GM18858 (cell line): ENCODE data around the gene UIMC1.
A peak's percentile ranks its signal among the peaks of the same experiment; 100 is the strongest.
"Not testable (repeated sequence)": the region's sequence is repeated elsewhere in the genome, so short reads cannot be mapped to it uniquely, and the experiment has no call there.

Source experiments
- ATAC-seq: cut with Tn5 transposase; IDR thresholded peaks from one replicate; pipeline ENCODE4 v1.9.1; 2021; ENCODE audit not compliant: unreplicated experiment

UIMC1 gene

DNA sequence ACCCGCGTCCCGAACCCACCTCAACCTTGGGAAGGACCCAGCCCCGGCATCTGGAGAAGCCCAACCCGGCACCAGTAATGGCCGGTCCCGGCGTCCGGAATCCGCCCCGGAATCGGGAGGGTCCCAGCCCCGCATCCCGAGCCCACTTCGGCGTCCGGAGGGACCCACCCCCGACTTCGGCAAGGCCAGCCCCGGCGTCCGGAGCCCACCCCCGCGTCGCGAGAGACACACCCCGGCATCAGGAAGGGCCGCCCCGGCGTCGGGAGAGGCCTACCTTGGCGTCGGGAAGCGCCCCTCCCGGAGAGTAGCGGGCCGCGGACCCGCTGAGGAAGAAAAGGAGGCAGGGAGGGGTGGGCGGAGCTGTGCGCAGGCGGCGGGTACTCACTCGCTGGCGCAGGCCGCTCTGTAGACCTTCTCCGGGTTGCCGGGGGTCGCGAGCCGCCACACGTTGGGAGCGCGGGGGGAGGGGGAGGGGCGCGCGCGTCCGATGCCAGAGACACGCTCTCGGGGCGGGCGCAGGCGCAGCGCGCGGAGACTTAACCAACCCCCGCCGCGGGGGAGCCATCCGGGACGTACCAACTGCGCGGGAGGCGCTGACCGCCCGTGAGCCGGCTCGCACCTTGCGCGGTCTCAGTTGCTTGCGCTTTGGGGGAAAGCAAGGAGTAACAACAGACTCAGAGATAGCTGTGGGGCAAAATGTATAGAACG lies at the start of gene UIMC1:
UIMC1 (minus strand) TSS at position 515 of the 708 bp plus-strand sequence. CDS start 24,164 bp downstream, outside the sequence.
- peak; percentile 48 for ATAC-seq

DNA sequence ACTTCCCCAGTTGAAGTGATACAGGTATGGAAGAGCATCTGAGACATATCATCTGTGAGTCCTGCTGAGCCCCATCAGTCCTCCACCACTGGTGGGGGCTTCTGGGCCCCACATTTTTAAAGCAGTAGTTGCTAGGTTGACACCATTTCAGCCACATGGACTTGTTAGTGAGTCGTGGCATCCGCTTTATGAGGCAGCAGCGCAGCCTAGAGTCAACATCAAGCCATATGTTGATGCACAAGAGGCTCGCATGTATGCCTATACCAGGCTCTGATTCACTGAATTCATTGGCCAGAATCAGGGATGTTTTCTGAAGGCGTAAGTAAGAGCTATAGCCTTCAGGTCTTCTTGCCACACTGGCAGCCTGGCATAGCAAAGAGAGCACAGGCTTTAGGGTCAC lies 42.7 kb upstream of the UIMC1 start:
- ATAC-seq = no peak

DNA sequence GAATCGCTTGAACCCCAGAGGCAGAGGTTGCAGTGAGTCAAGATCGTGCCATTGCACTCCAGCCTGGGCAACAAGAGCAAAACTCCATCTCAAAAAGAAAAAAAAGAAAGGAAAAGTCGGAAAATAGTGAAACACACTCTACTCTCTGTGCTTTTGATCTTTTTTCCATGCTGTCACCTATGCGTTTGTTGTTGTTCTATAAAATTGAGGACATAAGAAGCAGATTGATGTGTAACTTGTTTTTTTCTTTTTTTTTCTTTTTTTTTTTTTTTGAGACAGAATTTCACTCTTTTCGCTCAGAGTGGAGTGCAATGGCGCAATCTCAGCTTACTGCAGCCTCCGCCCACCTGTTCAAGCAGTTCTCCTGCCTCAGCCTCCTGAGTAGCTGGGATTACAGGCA lies 42.0 kb upstream of the UIMC1 start:
- not testable (repeated sequence) for ATAC-seq

DNA sequence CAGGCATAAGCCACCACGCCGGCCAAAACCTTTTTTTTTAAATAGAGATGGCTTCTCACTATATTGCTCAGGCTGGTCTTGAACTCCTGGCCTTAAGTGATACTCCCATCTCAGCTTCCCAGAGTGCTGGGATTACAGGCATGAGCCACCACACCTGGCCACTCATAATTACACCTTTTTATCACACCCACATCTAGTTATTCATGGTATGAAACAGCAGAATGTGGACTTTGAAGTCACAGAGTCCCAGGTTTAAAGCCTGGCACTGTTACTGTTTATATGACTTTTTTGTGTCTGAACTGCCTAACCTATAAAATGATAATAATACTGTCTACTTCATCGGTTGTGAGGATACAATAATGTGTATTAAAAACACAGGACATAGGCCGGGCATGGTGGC lies 39.1 kb upstream of the UIMC1 start:
- no peak for ATAC-seq

DNA sequence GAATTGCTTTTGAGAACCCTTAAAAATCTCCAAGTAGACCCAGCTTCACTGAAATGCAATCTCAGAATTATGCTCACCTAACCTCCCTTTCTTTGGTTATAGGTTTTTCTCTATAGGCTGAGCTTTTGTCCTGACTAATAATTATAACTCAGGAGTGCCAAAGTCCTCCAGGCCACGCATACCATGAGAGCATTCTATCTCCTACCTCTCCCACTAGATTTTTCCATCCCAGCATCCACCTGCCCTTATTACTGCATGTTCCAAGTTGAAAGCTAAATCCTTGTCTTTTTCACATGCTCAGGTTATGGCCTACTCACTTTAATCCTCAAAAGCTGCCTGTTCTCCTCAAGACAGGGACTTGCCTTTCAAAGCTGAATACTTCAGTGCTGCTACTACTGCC lies 38.1 kb upstream of the UIMC1 start:
- no peak for ATAC-seq

DNA sequence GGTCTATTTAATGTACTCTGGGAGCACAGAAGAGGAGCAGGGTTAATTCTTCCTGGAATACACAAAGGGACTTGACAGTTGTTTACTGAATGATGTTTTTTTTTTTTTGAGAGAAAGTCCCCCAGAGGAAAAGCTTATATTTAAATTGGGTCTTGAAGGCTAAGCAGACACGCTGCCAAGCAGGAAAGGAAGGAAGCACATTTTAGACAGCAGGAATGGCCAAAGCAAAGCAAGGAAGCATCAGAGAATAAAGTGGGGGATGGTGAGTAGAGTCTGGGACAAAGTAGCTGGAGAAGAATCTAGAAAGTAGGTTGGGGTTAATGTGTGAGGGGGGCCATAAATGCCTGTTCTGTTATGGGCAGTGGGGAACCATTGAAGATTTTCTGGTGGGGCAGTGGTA lies 37.4 kb upstream of the UIMC1 start:
- no peak for ATAC-seq

DNA sequence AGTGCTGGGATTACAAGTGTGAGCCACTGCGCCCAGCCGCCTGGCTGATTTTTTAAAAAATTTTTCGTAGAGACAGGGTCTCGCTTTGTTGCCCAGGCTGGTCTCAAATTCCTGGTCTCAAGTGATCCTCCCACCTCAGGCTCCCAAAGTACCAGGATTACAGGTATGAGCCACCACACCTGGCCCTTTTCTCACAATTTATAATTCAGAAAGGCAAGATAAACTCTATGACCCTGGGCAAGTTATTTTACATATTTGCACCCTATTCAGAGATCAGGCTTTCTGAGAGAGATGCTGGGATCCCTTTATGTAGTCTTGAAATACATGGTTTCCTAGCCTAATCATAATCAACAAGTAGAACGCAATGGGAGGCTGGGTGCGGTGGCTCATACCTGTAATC lies 36.5 kb upstream of the UIMC1 start:
- no peak for ATAC-seq

GRCh38 chr5:177041936-177042335 lies 35.4 kb upstream of the UIMC1 start:
- no peak for ATAC-seq

- no peak for ATAC-seq
These were observed 34.3 kb upstream of the UIMC1 start for GRCh38 chr5:177040814-177041420.

GRCh38 chr5:177036921-177037320 lies 30.3 kb upstream of the UIMC1 start:
- ATAC-seq = no peak

- no peak for ATAC-seq
These were observed 29.9 kb upstream of the UIMC1 start for GRCh38 chr5:177036443-177036842.

- ATAC-seq = no peak
These were observed 29.4 kb upstream of the UIMC1 start for GRCh38 chr5:177035976-177036375.

DNA sequence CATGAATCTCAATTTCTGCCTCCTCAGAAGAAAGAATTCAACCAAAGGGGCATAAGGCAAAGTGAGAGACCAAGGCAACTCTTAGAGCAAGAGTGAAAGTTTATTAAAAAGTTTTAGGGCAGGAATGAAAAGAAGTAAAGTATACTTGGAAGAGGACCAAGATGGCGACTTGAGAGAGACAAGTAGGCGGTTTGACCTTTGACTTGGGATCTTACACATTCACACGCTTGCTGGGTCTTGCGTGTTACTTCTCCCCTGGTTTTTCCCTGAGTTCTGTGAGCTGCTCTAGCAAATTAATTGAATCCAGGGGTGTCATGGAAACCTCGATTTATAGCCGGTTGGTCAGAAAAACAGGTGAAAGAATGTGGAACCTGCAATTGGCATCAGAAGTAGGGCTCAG lies 22.9 kb upstream of the UIMC1 start:
- ATAC-seq = no peak

- ATAC-seq = no peak
These were observed 21.1 kb upstream of the UIMC1 start for GRCh38 chr5:177027665-177028064.

GRCh38 chr5:177025101-177025601 lies 18.6 kb upstream of the UIMC1 start:
- ATAC-seq = no peak

DNA sequence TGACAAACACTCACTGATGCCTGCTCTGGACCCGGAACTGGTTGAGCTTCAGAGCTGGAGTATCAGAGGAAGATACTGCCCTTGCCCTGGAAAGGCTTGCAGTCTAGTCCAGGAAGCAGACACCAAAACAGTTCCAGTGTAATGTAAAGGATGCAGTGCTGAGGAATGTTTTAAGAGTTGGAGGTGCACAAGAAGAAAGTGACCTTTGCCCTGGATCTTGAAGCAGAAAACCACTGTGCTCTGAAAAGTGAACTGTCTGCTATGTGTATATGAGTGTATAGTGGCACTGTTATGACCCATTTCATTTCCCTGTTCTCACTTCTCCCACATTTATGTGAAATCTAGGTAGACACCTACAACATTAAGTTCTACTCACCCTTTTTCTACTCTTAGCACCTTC lies 18.0 kb upstream of the UIMC1 start:
- no peak for ATAC-seq

GRCh38 chr5:177023303-177023664 lies 16.7 kb upstream of the UIMC1 start:
- ATAC-seq = no peak

GRCh38 chr5:177022386-177023302 lies 16.1 kb upstream of the UIMC1 start, which contains the start of gene ZNF346:
Gene ZNF346, plus strand, starts transcription at chr5:177022696. Its CDS starts 43 bp downstream, at chr5:177022739.
- ATAC-seq = peak; percentile 81

DNA sequence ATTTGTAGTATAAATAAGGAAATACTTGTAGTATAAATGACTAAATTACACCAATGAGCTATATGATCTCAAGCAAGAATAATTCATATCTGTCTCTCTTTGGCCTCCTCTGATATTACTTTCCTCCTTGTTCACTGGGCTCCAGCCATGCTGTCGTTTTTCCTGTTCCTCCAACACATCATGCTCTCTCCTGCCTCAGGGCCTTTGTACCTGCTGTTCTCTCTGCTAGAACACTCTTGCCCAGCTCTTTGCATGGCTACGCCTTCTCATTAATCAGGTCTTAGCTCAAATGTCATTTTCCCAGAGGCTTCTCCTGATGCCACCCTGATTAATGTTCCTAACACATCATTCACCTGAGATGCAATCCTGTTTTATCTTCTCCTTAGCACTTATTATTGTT lies 13.5 kb upstream of the UIMC1 start:
- no peak for ATAC-seq

- no peak for ATAC-seq
These were observed 11.8 kb upstream of the UIMC1 start for GRCh38 chr5:177018341-177018740.

GRCh38 chr5:177015156-177015555 lies 8.6 kb upstream of the UIMC1 start:
- no peak for ATAC-seq

DNA sequence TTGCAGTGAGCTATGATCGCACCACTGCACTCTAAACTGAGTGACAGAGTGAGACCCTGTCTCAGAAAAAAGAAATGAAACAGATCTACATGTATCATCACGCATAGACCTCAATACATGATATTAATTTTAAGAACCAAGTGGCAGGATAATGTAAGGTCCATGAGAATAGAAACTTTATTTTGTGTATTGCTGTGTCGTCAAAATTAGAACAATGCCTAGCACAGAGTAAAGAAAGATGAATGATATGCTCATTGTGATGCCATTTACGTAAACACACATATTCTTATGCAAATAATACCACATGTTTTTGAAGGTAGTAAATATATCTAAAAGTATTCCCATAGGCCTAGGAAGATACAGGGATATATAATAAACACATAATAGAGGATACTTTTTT lies 3.6 kb upstream of the UIMC1 start:
- no peak for ATAC-seq
